ENCODE measurements around the gene RAB31.

RAB31 gene

DNA sequence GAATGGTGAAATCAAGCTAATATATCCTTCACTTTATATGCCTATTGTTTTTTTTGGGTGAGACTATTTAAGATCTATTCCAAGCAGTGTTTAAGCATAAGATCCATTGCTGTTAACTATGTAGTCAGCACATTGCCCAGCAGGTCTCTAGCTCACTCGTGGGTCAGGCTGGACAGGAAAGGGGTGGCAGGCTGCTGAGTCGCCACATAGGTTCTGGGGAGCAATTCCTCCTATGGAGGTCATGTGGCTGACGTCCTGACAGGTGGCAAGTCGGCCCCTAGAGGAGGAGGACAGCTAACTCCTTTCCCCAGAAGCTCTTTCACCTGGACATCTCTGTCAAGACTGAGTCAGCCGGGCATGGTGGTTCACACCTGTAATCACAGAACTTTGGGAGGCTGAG lies 13.9 kb upstream of the RAB31 start:
- no peak for DNase-seq (ENCODE audit: low spot score)

DNA sequence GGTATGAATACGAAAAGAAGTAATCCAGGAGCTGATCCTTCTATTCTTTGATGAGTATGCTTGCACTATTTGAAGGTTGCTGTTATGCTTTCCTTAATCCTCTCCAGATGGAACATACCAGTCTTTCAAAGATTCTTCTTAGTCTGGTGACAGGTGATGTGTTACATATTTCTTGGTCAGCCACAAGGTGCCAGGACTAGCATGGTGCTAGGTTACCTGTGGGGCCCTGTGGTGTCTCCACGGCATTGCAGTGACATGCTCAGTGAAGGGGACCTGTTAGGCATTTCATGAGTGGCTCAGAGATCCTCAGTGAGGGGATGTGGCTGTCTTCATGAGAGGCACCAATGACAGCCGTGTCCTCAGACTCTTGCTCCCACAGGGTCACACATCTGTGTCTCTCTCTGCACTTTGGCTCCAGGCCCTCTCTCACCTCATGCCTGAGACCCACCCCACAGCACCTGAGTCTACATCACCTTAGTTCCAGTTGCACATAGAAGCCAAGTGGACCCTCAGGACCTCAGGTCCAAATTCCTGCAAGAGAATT lies 13.1 kb upstream of the RAB31 start:
- no peak for DNase-seq (ENCODE audit: low spot score)

DNA sequence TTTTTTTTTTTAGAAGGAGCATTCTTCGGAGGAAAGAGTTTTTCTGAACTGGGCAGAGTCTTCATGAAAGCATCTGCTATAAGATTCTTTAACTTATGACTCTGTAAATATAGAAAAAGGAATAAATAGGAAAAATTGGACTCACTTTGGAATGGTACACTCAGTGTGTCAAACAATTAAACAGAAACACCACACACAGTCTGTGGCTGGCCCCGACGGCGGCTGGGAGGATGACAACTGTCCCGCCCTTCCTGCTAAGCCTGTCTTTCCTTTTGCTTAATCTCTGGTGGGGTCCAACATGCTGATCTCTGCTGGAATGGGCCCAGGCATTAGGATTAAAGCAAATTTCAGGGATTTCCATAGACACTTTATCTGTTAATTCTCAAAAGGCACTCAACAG lies 12.5 kb upstream of the RAB31 start:
- DNase-seq (ENCODE audit: low spot score) = no peak

DNA sequence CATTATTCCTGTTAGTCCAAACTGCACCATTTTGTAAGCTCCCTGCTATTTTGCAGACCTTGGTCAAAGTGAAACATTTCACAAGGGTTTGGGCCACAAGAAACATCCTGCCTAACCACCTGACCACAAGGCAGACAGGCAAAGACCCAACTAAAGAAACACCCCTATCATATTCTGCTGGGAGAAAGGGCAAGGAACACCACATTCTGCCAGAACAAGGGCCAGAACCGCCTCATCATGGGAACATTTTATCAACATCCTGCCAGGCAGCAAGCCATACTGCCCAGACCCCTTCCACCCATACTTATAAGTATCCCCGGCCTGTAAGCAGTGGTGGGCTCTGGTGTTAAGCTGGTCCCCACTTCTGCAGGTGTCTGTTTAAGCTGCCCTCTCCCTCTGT lies 12.0 kb upstream of the RAB31 start:
- DNase-seq (ENCODE audit: low spot score) = no peak

DNA sequence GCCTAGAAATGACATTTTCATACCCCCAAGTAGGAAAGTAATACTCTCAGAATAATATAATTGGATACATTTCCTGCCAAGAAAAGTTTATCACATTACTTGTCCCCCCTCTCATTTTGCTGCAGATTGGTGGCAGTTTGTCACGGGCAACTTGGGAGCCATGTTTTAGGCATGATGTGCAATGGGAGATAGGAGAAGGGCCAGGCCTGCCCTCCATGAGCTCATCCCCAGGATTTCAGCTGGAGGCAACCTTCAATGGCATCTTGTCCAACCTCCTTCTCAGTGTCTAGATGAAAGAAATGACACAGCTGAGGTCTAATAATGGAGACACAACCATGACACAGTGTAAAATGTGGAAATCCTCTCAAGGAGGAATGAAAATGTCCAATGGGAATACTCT lies 11.4 kb upstream of the RAB31 start:
- DNase-seq (ENCODE audit: low spot score) = no peak

DNA sequence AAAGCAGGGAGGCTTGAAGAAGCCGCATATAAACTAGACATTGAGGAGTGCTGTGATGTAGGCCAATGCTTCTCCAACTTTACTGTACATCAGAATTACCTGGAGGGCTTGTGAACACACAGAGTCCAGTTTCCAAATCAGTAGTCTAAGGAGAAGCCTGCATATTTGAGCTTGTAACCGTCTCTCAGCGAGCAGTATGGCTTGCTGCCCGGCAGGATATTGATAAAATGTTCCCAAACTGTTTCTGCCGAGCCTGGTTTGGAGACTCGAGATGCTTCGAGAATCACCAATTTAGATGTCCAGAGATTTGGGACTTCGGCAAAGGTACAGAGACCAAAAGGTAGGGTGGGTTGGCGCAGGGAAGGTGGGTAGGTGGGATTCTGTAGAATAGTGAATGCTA lies 11.0 kb upstream of the RAB31 start:
- DNase-seq (ENCODE audit: low spot score) = no peak

DNA sequence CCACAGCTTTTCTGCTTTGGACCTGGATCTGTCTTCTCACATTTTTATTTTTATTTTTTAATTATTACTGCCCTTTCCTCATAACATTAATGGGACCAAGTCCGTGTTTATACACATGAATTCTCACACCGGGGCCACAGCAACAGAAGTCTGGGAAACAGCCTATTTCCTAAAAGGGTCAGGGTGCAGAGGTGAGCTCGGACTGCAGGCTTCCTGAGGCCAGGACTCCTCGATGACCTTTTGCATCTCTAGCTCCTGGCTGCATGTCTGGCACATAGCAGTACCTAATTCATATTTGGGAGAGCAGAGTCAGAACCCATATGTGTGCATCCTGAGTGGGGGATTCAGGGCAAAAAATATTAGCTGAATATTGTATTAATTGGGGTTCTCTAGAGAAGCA lies 9.6 kb upstream of the RAB31 start:
- DNase-seq (ENCODE audit: low spot score) = no peak

DNA sequence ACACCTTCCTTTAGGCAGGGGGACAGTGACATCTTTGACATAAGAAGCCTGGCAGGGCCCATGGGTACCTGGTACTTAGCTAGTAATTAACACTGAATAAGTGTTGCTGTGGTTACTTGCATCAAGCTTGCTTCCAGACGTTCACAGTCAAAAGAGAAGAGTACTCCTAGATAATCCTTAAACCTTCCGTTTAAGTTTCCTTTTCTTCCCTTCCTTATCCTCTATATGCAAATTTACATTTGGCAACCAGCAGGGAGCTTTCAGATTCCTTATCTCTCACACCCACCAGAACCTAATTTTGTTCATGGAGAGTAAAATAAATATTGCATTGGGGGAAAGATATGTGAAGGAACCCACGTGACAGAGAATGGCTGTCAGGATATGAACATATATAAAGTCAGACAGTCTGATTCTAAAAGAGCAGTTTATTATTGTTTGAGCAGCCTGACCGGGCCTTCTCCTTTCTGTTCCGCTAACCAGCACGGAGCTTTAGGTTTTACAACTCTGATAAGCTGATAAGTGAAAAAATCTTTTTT lies 7.8 kb upstream of the RAB31 start:
- no peak for DNase-seq (ENCODE audit: low spot score)

DNA sequence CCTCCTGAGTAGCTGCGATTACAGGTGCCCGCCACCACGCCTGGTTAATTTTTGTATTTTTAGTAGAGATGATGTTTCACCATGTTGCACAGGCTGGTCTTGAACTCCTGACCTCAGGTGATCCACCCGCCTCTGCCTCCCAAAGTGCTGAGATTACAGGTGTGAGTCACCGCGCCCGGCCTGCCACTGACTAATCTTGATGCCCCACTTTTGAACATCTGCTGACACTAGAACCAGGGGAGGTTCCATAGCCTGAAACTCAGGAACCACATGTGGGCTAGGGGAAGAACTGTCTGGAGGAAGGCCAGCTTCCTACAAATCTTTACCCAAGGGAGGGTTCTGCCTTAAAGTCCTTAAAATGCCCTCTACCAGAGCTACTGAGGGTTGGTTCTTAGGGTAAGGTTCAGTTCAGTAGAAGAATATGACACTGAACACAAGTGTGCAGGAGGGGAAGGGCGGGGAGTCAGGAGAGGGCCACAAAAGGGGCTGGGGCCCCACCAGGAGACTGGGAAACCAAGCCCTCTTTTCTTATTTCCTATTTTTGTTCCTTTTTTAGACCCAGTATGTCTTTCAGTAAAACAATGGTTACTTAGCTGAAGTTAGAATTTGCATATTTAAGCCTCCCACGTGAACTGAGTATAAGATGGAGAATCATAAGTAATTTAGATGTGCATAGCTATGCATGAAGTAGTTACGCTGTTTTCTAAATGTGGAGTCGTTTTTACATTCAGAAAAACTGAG lies 6.3 kb upstream of the RAB31 start:
- DNase-seq (ENCODE audit: low spot score) = no peak

DNA sequence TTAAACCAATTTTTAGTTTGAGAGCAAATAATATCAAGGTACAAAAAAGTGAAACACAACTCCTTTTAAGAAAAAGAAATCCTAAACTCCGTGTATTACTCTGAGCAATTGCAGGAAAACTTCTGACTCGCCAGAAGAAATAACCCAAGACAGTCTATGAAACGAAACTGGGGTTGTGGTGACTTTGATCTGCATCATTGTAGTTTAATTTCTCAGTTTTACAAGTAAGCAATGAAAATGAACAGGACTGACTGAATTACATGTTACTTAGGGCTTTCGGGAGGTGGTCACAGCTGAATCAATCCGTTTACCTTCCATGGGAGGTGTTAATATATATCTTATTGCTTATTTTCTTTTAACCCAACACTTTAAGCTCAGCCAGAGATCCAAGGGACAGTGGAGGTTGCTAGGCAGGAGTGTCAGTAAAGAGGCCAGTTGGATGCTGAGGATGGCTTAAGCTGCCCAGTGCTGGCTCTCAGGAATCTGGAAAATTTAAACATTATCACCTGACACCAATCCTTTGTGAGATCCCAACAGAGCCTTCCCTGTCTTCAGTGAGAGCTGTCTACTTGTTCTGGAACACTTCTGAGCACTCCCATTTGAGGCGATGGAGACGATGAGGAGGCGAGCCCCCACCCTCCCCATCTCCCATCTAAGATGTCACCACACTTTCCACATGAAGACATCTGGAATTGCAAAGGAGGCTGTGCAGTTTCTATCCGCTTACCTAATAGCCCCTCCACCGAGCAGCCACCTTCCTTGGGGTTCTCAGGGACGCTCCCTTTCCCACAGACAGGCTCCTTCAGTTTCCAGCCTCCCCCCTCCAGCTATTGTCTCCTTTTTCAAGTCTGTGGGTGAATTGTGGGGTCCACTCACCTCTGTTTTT lies 3.6 kb upstream of the RAB31 start:
- no peak for DNase-seq (ENCODE audit: low spot score)

DNA sequence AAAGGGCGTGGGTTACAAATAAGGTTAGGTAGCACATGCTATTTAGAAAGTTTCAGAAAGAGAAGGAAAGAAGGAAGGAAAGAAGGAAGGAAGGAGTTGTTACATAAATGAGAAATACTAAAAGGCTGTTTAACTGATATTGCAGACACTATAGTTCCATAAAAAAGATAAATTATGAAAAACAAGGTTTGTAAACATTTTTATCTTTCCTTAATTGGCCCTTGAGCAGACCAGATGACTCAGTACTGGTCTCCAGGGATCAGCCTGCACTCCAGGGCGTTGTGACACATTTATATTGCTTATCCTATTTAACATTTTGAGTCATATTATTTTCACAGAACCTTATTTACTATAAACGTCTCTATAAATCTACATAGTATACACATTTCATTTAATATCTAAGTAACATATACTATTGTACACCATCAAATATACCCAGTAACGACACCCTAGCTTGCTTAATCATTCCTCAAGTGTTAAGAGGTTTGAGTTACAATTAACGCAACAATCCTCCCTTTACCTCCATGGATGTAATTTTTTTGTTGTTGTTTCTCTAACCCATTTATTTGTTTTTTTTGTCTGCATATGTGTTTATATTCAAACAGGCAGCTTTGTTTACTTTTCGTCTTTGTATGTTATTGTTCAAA lies 2.8 kb upstream of the RAB31 start:
- DNase-seq (ENCODE audit: low spot score) = no peak

DNA sequence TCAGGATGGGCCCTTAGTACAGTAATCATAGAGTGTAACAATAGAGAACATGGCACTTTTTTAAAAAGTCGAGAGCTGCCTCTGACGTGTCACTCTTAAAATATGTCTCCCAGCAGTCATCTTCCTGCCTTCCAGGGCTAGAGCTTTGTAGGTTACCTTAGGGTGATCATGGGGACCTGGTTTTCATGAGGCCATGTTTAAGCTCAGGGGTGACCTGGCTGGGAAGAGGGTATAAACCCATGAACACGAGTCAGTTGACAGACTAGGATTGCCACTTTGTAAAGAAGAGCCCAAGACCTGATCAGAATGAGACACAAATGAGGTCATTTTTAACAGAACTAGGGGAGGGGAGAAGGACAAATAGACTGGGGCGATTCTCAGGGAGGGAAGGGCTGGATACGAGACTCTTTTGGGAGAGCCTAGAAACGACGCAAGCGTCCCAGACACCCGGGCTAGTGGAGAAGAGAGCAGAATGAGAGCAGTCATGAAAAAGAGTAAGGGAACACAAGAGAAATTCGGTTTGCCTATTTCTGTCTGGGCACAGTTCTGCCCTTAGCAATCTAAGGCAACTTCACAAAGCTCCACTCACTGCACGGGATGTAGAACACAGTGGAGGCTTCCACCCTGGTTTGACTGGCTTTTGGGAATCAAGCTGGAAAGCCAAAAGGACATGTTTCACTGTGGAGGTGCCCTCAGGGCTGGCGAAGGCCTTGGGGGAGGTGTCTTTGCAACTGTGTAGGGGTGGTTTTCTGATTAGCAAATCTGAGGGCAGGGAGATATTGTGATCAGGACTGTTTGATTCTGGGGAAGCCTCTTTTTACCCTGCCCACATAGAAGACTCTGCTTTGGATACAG lies 1.8 kb upstream of the RAB31 start:
- no peak for DNase-seq (ENCODE audit: low spot score)

DNA sequence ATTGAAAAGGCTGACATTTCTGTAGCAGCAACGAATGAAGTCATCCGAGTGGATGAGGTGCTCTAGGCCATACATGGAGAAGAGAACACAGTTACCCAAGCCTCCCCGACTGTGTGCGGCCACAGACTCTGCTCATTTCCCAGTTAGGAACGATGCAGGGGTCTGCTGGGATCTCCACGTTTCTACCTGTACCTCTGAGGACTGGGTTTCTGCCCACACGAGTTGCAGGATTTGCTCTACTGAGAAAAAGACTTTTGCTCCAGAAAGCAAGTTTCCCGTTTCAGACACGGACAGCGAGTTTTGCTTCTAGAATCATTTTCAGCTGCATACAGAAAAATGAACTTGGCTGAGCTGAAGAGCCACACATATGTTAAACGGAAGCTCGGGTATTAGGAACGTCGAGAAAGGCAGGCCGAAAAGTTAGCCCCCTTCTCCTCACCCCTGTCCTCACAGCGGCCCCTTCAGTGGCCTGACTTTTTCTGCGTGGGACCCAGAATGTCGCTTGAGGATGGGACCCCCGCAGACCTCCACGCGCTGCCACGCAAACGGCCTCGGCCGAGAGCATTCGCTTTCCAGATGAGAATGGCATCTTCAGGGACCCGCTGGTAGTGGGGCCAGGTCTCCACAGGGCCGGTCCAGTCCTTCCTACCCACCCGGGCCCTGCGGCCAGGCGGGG lies 582 bp upstream of the RAB31 start:
- no peak for DNase-seq (ENCODE audit: low spot score)

DNA sequence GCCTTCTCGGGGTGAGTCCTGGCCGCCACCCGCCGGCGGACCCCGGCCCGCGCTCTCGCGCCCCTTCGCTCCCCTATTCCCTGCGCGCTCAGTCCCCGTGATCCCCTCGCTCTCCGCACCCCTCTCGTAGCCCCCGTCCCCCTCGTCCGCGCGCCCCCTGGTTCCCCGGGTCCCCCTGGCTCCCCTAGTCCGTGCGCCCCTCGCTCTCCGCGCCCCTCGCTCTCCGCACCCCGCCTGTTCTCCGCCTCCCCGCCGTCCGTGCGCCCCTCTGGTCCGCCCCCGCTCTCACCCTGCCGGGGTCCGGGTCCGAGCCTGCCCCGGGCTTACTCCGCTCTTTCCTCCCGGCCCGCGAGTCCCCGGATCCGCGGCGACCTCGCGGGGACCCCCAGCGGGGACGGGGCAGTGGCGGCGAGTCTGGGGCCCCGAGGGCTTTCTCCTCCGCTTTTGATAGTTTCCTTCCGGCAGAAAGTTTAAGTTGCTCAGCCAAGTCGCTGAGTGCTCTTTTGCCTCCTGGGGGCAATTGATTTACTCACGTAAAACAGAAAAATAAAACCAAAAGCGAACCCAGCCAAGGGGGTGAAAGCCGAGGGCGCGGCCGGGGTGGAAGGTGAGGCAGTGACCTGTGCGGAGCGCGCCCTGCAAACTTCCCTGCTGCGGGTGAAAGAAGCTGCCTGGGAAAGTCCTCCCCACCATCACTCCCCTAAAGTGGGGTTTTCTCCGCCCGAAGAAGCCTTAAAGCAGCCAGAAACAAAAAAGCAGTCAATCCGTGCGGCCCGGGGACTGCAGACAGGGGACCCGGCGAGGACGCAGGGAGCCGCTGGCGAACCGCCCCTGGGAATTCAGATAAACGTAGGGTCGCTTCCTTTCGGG lies 568 bp downstream of the RAB31 start:
- DNase-seq (ENCODE audit: low spot score) = no peak

DNA sequence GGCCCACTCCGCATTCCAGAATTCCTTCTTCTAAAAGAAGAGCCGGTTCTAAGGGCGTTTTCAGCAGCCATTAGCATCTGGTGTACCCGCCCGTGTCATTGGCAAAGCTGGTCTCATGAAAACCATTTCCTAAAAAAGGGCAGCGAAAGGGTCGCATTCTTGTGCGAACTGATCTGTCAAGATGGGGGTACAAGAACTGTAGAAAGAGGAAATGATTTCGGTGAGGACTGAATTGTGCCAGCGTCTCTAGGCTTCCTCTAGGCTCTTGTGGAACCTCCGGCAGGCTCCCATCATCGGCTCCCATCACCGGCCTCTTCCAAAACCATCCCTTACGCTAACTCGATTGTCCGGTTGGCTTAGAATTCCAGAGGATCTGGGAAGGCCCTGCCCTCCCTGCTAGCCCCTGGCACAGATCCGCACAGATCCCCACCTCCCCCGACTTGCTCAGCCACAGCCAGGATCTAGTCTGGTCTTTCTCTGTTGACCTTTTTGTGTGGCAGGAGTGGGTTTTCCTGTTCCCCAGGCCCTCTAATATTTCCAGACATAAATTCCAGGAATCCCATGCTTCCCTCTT lies 1.3 kb downstream of the RAB31 start:
- DNase-seq (ENCODE audit: low spot score) = no peak

DNA sequence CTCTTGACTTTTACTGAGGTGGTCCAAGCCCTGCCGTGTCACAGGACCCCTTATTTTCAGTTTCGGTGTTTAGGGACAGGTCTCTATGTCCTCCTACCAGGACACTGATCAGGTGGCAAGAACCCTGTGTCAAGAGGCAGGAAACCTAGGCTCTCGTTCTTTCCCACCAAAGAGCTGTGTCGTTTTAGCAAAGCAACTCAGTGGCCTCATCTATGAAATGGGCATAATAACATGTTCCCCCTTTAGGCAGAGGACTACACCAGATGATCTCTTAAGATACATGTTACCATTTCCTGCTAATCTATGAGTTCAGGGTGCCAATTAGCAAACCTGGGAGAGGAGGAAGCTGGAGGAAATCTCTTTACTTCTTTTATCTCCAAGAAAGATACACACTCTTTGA lies 1.9 kb downstream of the RAB31 start:
- DNase-seq (ENCODE audit: low spot score) = no peak

DNA sequence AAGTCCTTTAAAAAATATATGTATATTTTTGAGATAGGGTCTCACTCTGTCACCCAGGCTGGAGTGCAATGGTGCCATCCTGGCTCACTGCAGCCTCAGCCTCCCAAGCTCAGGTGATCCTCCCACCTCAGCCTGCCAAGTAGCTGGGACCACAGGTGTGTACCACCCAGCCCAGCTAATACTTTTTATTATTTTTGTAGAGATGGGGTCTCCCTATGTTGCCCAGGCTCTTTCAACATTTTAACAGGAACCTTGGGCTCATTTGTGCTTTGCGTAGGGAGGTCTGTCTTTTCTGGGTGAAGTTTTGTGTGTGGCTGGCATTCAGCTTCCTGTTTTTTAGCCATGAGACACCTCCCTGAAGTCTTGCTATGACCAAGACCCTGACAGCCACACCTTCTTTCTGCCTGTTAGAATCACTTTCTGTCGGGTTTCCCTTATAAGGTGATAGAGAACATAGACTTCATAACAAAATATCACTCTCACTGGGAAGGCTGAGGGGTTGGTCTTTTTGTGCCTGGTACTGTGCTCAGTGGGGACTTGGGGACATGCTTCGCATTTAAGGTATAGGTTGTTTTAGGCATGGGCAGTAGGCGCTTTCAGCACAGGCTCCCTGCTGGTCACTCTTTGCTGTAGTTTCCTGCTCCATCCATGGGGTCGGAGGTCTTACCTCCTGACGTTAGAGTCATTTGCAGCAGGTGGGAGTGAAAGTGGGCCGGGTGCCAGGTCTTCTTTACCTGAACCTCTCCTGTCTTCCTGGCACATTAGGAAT lies 3.4 kb downstream of the RAB31 start:
- no peak for DNase-seq (ENCODE audit: low spot score)

DNA sequence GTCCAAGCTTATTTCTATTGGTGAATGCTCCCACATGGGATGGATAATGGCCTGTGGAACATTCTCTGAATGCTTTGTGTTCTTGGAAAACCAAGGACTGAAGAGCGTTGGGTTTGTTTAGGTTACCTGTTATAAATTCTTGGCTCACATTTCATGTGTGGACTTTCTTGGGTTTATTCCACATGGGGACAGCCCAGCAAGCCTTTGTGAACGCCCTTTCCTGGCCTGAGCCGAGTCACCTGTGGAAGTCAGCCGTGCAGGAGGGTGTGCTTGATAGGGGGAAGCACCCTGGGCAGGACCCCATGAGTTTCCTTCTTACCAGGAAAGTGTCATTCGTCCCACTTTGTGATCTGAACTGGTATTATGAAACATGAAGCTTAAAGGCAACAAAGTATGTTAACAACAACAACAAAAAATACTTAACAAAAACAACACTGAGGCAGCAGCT lies 4.1 kb downstream of the RAB31 start:
- DNase-seq (ENCODE audit: low spot score) = peak; percentile 78

DNA sequence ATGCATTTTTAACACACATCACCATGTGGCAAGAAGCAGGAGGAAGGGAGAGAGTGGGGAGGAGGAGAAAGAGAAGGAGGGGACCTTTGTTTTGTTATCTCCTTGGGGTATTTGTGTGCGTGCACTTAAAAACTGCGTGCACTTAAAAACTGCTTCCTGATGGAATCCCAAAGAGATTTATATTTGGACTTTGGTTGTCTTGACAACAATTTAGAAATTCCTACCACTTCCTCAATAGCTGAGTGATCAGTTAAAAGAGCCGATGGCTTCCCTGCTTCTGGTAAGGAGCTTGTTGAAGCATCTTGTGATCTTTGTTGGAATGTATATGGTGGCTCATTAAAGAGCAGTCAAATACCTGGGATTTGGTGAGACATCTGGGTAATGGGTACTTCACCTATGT lies 4.5 kb downstream of the RAB31 start:
- no peak for DNase-seq (ENCODE audit: low spot score)

Data from SW480 (cell line).